ENCODE data around the gene FOXF1.

The FOXF1 gene

DNA sequence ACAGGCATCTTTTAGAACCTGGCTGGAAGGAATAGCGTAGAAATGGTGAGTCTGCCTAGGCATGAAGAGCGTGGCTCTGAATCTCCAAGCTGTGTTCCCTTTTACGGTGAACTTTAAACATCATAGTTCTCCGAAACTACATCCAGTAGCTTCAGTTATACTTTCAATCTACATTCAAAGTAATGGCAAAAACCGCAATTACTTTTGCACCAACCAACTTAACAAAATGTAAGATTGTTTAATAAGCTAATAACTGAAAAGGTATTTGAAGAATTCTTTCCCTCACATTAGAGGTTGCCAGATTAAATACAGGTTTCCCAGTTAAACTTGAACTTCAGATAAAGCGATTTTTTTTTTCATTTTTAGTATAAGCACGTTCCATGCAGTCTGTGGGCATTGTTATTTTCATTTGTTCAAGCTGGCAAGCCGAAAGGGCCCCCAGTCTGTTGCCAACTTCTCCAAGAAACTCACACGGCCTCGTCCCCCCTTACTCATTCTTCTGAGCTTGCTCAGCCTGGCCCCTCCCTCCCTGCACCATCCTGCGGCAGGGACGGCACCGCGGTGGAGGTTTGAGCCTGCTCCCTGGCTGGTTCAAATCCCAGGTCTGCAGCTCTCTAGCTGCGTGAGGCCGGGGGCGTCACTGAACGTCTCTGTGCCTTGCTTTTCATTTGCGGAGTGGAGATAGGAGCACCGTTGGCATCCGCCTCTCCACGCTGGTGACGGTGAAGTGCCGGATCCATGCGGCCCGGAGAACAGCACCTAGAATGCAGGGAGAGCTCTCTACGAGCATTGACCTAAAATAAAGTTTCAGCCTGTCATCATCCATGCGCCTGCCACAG is 48.2 kb downstream of the FOXF1 start:
- DNase-seq (ENCODE audit: low spot score), result no peak

DNA sequence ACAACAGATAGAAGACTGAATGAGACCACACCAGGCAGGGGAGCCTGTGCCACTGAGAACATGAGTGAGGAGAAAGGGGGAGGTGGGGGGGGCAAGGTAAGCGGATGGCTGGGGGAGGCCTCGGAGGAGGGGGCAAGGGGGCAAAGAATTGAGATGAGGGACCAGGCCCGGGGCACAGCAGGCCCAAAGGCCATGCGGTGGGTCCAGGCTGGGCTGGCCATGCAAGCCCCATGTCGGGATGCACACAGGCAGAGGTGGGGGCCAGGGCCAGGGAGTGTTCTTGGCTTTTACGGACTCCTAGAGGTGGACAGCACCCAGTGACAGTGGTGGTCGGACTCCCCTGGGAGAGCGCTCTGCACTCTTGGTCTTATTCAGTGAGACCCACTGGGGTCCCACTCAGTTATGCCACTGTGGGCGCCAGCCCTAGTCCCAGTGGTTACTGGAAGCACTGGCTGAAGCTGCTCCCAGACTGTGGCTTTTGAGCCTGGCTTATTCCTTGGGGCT is 49.5 kb downstream of the FOXF1 start:
- DNase-seq (ENCODE audit: low spot score), result no peak

DNA sequence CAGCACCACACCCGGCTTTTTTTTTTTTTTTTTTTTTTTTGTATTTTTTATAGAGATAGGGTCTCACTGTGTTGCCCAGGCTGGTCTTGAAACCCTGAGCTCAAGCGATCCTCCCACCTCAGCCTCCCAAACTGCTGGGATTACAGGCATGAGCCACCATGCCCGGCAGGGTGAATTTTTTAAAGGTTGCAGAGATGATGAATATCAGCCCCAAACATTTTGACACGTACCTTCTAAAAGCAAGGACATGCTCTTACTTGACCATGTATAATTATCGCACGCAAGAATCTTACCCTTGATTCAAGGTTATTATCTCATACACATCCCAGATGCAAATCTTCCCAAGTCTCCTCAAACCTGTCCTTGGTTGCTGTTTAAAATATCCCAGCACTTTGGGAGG is 52.0 kb downstream of the FOXF1 start:
- no peak for DNase-seq (ENCODE audit: low spot score)

DNA sequence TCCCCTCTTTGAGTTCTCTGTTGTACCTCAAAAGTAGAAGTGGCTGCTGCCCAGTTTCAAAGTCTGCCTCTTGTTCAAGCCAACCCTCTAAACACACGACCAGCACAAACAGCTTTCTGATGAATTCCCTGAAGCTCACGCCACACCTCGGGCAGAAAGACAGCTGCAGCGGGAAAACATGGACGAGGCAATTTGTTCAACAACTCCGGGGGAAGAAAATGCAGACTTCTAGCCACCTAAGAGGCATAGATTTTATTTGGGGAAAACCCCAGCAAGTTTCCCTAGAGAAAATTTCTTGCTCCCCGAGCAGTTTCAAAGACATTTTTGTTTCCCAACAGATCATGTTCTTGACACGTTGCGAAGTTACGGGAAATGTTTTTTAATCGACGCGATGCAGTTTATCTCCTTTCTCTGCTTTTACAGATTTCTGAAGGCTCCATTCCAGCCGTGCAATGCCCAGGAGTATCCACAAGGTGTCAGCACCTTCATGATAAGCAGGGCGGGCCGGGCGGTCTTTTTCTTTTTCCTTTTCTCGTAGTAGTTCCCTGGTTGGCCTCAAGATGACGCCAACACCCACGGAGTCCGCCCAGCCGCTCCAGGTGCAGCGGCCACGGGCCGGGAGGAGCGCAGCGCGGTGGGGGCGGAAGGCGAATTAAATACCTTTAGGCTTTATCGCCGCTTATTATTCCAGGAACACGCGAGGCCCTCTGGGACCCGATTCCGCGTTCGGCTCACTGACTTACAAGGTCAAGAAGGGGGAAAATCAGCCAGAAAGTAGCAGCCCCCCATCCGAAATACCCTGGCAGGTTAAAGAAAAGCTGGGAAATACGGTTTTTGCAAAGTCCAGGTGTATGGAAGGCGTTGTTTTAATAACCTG is 53.4 kb downstream of the FOXF1 start:
- DNase-seq (ENCODE audit: low spot score), result peak; percentile 86
